Activated CD4-positive, alpha-beta T cell treated with anti-CD3 and anti-CD28 coated beads for 1 hour (primary cell): Measurements from ENCODE around the gene LGALS9.
"Not testable (repeated sequence)": the region's sequence is repeated elsewhere in the genome, so short reads cannot be mapped to it uniquely, and the experiment has no call there.

Experiments
- DNase-seq: peaks from one replicate; pipeline ENCODE4 v3.0.0-alpha.2; 2020

Gene LGALS9

GRCh38 chr17:27631897-27632725 lies 1.1 kb downstream of the LGALS9 start:
- no peak for DNase-seq

GRCh38 chr17:27632766-27633165 lies 1.8 kb downstream of the LGALS9 start:
- DNase-seq = not testable (repeated sequence)

- DNase-seq = no peak
Measured at GRCh38 chr17:27633312-27634025, 2.5 kb downstream of the LGALS9 start.

GRCh38 chr17:27634026-27634335 lies 3.0 kb downstream of the LGALS9 start:
- DNase-seq = no peak

GRCh38 chr17:27634776-27635175 lies 3.8 kb downstream of the LGALS9 start:
- no peak for DNase-seq

GRCh38 chr17:27635275-27635823 lies 4.4 kb downstream of the LGALS9 start:
- no peak for DNase-seq

GRCh38 chr17:27636005-27636520 lies 5.1 kb downstream of the LGALS9 start:
- DNase-seq = not testable (repeated sequence)

GRCh38 chr17:27637818-27638217 lies 6.8 kb downstream of the LGALS9 start:
- DNase-seq = not testable (repeated sequence)

GRCh38 chr17:27638415-27638914 lies 7.5 kb downstream of the LGALS9 start:
- DNase-seq = not testable (repeated sequence)

- DNase-seq = no peak
Measured at GRCh38 chr17:27640790-27641189, 9.8 kb downstream of the LGALS9 start.

- DNase-seq = no peak
Measured at GRCh38 chr17:27644586-27644985, 13.6 kb downstream of the LGALS9 start.

GRCh38 chr17:27645621-27646020 lies 14.6 kb downstream of the LGALS9 start:
- not testable (repeated sequence) for DNase-seq

GRCh38 chr17:27646232-27646631 lies 15.2 kb downstream of the LGALS9 start:
- no peak for DNase-seq

- no peak for DNase-seq
Measured at GRCh38 chr17:27647765-27648164, 16.8 kb downstream of the LGALS9 start.

GRCh38 chr17:27649111-27649571 lies 18.2 kb downstream of the LGALS9 start:
- DNase-seq = not testable (repeated sequence)

- DNase-seq = no peak
Measured at GRCh38 chr17:27649929-27650328, 18.9 kb downstream of the LGALS9 start.

- no peak for DNase-seq
Measured at GRCh38 chr17:27650836-27651235, 19.8 kb downstream of the LGALS9 start.

- DNase-seq = peak; percentile 53
Measured at GRCh38 chr17:27651411-27652345, 20.7 kb downstream of the LGALS9 start.

- not testable (repeated sequence) for DNase-seq
Measured at GRCh38 chr17:27653449-27653971, 22.5 kb downstream of the LGALS9 start.

- DNase-seq = no peak
Measured at GRCh38 chr17:27654136-27654535, 23.1 kb downstream of the LGALS9 start.

- peak; percentile 34 for DNase-seq
Measured at GRCh38 chr17:27654654-27655524, 23.9 kb downstream of the LGALS9 start.
